NB4 (cell line): Measurements from ENCODE around the gene PCTP.

ENCODE experiments used
- MAX ChIP-seq: IDR thresholded peaks from 2 replicates; pipeline ENCODE4 v1.6.1; 2011; ENCODE audit warnings: low read depth, low read length
- MYC ChIP-seq: IDR thresholded peaks from 2 replicates; pipeline ENCODE4 v1.6.1; 2011; ENCODE audit warnings: low read depth, low read length
- POLR2A ChIP-seq: IDR thresholded peaks from 2 replicates; pipeline ENCODE4 v1.6.1; 2011; ENCODE audit warnings: mild to moderate bottlenecking; ENCODE audit not compliant: insufficient read length; ENCODE audit errors: extremely low read depth
- TF ChIP-seq, protein P1 (sequence below): IDR thresholded peaks from one replicate; pipeline ENCODE4 v1.5.1; 2012; ENCODE audit warnings: low read depth, low read length

- TF ChIP-seq, protein P1, sequence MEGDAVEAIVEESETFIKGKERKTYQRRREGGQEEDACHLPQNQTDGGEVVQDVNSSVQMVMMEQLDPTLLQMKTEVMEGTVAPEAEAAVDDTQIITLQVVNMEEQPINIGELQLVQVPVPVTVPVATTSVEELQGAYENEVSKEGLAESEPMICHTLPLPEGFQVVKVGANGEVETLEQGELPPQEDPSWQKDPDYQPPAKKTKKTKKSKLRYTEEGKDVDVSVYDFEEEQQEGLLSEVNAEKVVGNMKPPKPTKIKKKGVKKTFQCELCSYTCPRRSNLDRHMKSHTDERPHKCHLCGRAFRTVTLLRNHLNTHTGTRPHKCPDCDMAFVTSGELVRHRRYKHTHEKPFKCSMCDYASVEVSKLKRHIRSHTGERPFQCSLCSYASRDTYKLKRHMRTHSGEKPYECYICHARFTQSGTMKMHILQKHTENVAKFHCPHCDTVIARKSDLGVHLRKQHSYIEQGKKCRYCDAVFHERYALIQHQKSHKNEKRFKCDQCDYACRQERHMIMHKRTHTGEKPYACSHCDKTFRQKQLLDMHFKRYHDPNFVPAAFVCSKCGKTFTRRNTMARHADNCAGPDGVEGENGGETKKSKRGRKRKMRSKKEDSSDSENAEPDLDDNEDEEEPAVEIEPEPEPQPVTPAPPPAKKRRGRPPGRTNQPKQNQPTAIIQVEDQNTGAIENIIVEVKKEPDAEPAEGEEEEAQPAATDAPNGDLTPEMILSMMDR, result no peak
- TF ChIP-seq MAX (no peak), POLR2A (no peak), MYC (no peak)
Observed at GRCh38 chr17:55770196-55770870, 19.5 kb downstream of the PCTP start.
